ENCODE data around the gene SARDH.
"Not testable (repeated sequence)": the region's sequence is repeated elsewhere in the genome, so short reads cannot be mapped to it uniquely, and the experiment has no call there.

The SARDH gene

GRCh38 chr9:133629221-133630110 lies 108.7 kb downstream of the SARDH start:
- no peak for DNase-seq (ENCODE audit: low read depth)
- TF ChIP-seq, protein P1, sequence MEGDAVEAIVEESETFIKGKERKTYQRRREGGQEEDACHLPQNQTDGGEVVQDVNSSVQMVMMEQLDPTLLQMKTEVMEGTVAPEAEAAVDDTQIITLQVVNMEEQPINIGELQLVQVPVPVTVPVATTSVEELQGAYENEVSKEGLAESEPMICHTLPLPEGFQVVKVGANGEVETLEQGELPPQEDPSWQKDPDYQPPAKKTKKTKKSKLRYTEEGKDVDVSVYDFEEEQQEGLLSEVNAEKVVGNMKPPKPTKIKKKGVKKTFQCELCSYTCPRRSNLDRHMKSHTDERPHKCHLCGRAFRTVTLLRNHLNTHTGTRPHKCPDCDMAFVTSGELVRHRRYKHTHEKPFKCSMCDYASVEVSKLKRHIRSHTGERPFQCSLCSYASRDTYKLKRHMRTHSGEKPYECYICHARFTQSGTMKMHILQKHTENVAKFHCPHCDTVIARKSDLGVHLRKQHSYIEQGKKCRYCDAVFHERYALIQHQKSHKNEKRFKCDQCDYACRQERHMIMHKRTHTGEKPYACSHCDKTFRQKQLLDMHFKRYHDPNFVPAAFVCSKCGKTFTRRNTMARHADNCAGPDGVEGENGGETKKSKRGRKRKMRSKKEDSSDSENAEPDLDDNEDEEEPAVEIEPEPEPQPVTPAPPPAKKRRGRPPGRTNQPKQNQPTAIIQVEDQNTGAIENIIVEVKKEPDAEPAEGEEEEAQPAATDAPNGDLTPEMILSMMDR (IDR thresholded peaks at IDR 0.05; ENCODE audit: low read length, missing control alignments) = no peak
- H3K4me3 ChIP-seq (replicated peaks; ENCODE audit: low read depth, low read length) = no peak overlapping the region

GRCh38 chr9:133628766-133629165 lies 109.4 kb downstream of the SARDH start:
- TF ChIP-seq, protein P1 (IDR thresholded peaks at IDR 0.05; ENCODE audit: low read length, missing control alignments) = no peak
- no peak for DNase-seq (ENCODE audit: low read depth)
- H3K4me3 ChIP-seq (replicated peaks; ENCODE audit: low read depth, low read length) = no peak overlapping the region

DNA sequence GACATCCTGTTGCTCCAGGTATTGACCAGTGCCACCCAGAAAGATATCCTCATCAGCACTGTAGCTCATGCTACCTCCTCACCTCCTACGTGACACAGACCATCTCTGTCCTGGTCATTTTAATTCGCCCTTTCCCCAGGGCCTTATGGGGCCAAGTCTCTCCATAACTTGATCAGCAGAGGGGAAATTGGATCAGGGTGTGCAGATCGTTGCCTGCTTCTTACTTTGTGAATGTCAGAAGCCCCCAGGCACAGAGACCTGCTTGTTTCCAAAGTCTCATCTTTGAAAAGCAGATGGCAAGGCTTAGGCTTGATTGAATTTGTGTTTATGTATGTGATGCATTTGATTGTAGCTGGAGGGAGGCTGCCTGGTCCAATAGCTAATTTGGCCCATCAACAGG lies 110.8 kb downstream of the SARDH start:
- no peak for DNase-seq (ENCODE audit: low read depth)
- no peak overlapping the region for H3K4me3 ChIP-seq (replicated peaks; ENCODE audit: low read depth, low read length)
- TF ChIP-seq, protein P1 (IDR thresholded peaks at IDR 0.05; ENCODE audit: low read length, missing control alignments) = no peak

- DNase-seq (ENCODE audit: low read depth); H3K4me3 ChIP-seq (replicated peaks; ENCODE audit: low read depth, low read length): not testable (repeated sequence)
Observed at GRCh38 chr9:133626008-133626407, 112.1 kb downstream of the SARDH start.

GRCh38 chr9:133622555-133622954 lies 115.6 kb downstream of the SARDH start:
- TF ChIP-seq, protein P1 (IDR thresholded peaks at IDR 0.05; ENCODE audit: low read length, missing control alignments) = no peak
- DNase-seq (ENCODE audit: low read depth) = no peak
- H3K4me3 ChIP-seq (replicated peaks; ENCODE audit: low read depth, low read length) = no peak overlapping the region

- no peak overlapping the region for H3K4me3 ChIP-seq (replicated peaks; ENCODE audit: low read depth, low read length)
- no peak for DNase-seq (ENCODE audit: low read depth)
- TF ChIP-seq, protein P1 (IDR thresholded peaks at IDR 0.05; ENCODE audit: low read length, missing control alignments) = no peak
Observed at GRCh38 chr9:133621725-133622267, 116.4 kb downstream of the SARDH start.

DNA sequence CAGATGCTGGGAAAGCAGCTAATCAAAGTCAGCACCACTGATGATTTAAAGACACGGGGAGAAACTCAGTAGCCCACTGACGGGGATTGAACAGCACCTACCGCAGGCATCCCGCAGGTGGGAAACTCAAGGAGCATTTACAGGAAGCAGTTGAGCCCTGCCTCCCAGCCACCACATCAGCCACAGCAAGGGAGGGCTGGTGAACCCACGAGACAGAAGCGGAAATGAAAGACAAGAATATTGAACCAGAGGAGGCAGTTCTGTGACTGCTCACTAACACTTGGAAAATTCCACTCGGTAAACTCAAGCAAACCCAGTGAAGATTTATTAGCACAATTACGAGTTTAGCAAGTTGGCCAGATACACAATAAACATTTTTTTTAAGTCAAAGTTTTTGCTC lies 118.4 kb downstream of the SARDH start:
- no peak overlapping the region for H3K4me3 ChIP-seq (replicated peaks; ENCODE audit: low read depth, low read length)
- DNase-seq (ENCODE audit: low read depth) = no peak
- TF ChIP-seq, protein P1 (IDR thresholded peaks at IDR 0.05; ENCODE audit: low read length, missing control alignments) = no peak

Measured in fibroblast of pulmonary artery (primary cell).